Astrocyte of the cerebellum (primary cell): Measurements from ENCODE around the gene GLI3.

Experiments
- DNase-seq: peaks from one replicate; pipeline ENCODE4 v3.0.0-alpha.2; 2011; ENCODE audit warnings: low read depth
- H3K4me3 ChIP-seq: 2 replicates; pipeline ENCODE4 v1.5.1; 2011; ENCODE audit warnings: mild to moderate bottlenecking, low read depth, low read length, moderate library complexity
- in situ Hi-C: cut with HindIII; loops from 2 replicates; pipeline ENCODE4 v1.10.0; 2017; ENCODE audit warnings: low sequenced_read_pairs
- TF ChIP-seq, protein P1 (sequence below): IDR thresholded peaks from 2 replicates; pipeline ENCODE4 v1.5.1; 2012; ENCODE audit warnings: low read length, low read depth, moderate library complexity, mild to moderate bottlenecking; ENCODE audit errors: missing control alignments

GLI3 gene

DNA sequence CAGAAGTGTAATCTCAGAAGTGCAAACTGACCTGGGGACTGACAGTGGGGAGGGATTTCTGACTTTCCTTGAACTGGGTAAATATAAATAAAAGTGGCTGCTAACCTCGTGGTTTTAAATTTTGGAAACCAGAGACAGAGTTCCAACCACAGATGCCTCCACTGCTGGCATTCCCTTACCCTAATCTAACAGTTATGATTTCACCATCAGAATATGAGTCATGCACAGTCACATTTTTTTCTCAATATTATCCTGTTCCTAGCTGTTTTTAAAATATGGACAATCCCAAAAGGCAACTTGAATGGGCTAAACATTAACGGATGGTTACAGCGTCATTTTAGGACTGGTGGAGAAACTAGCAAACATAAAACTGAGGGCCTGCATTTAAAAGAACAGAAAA is 269.9 kb downstream of the GLI3 start:
- H3K4me3 ChIP-seq: no peak overlapping the region
- no peak for DNase-seq
- in situ Hi-C loops: no loop called here
- TF ChIP-seq, protein P1, sequence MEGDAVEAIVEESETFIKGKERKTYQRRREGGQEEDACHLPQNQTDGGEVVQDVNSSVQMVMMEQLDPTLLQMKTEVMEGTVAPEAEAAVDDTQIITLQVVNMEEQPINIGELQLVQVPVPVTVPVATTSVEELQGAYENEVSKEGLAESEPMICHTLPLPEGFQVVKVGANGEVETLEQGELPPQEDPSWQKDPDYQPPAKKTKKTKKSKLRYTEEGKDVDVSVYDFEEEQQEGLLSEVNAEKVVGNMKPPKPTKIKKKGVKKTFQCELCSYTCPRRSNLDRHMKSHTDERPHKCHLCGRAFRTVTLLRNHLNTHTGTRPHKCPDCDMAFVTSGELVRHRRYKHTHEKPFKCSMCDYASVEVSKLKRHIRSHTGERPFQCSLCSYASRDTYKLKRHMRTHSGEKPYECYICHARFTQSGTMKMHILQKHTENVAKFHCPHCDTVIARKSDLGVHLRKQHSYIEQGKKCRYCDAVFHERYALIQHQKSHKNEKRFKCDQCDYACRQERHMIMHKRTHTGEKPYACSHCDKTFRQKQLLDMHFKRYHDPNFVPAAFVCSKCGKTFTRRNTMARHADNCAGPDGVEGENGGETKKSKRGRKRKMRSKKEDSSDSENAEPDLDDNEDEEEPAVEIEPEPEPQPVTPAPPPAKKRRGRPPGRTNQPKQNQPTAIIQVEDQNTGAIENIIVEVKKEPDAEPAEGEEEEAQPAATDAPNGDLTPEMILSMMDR: no peak

DNA sequence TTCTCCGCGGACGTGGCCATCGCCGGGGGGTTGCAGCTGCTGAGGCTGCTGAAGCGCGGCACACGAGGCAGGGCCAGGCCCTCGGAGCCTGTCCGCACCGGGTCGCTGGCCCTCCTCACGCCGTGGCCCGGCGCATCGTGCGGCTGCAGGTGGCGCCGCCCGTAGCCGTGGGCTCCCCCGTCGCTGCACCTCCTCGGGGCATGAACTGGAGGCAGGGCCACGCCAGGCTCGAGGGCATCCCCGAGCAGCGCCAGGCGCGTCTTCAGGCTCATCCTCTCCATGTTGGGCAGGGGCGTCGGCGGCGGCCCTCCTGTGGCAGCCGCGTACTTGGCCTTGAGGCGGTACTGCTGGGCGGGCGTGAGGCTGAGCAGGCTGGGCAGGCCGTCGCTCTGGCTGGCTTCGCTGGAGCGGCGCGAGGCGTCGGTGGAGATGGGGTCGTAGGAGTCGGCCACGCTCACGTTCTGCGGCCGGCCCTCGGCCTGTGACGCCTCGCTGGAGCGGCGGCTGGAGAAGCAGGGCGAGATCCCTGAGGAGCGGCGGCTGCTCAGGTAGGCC is 271.0 kb downstream of the GLI3 start:
- in situ Hi-C loops: no loop called here
- H3K4me3 ChIP-seq: no peak overlapping the region
- TF ChIP-seq, protein P1: no peak
- no peak for DNase-seq

DNA sequence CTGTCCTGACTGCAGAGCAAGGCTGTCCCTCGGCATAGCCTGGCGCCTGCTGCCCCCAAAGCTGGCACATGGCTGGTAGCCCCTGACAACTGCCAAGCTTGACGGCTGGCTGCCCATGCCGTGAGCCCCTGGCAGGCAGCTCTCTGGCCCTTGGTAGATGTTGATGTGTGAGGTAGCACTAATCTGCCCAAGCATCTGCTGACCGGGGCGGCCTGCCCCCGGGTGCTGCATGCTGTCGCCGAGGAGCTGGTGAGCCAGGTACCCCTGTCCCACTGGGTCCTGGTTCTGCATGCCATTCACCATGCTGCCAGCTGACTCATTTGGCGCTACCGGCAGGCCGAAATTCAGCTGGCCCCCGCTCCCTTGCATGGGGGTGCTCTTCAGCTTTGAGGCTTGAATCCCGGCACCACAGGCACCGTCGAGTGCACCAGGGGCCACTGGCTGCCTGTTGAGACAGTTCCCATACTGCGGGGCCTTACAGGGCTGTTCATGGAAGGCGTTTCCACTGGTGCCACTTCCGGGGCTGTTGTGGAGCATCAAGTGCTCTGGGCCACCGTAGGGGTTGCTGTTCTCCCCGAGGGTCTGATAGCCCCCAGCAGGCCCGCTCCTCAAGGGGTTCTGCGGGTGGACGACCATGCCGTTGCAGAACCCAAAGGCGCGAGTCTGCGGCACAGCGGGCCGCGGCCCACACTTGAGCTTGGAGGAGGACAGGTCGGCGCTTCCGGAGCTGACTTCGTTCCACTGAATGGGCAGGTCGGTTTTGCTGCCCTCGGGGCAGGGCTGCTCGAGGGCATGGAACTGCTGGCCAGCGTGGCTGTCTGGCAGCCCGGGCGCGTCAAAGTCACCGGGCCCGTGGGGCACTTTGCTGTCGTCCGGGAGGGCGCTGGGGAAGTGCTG is 271.9 kb downstream of the GLI3 start:
- in situ Hi-C loops: no loop called here
- no peak for DNase-seq
- H3K4me3 ChIP-seq: no peak overlapping the region
- TF ChIP-seq, protein P1: no peak

DNA sequence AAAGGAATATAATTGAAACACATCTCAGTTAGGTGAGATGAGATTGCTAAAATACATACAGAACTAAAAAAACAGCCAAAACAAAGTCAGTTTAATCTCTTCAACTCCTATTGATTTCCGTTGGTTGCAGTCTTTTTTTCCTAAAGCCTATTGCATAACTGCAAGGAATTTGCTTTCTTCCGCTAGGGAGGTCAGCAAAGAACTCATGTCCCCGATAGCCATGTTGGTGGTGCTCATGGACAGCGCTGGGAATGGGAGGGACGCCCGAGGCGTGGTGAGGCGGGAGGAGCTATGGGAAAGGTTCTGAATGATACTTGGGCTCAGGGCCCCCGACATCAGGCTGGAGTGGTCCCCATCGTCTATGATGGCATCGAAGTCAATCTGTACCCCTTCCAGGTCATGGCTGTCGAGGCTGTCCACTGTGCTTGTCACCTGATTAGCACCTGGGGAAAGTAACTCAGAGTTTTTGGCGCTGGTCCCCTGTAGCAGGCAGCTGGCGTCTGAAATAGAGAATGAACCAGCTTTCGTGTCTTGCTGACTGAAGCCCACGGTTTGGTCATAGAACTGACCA is 272.7 kb downstream of the GLI3 start:
- TF ChIP-seq, protein P1: no peak
- DNase-seq: no peak
- H3K4me3 ChIP-seq: no peak overlapping the region
- in situ Hi-C loops: no loop called here

DNA sequence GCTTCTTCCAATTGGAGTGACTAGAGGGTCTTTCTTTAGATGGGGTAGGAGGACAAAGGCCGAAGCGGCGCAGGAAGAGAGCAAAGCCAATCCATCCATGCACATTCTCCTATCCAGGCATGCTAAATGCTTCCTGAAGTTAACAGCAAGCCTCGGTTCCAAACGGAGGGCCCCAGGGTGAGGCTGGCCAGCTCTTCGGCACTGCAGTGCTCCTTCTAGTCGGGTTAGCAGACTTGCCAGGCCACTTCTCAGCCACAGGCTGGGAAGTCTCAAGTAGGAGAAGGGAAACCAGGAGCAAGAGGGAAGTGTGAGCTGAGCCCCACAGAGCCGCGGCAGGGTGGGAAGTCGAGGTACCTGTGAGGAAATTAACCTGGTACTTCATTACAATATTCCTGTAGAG is 280.3 kb downstream of the GLI3 start:
- H3K4me3 ChIP-seq: no peak overlapping the region
- TF ChIP-seq, protein P1: no peak
- DNase-seq: no peak
- in situ Hi-C loops: no loop called here

DNA sequence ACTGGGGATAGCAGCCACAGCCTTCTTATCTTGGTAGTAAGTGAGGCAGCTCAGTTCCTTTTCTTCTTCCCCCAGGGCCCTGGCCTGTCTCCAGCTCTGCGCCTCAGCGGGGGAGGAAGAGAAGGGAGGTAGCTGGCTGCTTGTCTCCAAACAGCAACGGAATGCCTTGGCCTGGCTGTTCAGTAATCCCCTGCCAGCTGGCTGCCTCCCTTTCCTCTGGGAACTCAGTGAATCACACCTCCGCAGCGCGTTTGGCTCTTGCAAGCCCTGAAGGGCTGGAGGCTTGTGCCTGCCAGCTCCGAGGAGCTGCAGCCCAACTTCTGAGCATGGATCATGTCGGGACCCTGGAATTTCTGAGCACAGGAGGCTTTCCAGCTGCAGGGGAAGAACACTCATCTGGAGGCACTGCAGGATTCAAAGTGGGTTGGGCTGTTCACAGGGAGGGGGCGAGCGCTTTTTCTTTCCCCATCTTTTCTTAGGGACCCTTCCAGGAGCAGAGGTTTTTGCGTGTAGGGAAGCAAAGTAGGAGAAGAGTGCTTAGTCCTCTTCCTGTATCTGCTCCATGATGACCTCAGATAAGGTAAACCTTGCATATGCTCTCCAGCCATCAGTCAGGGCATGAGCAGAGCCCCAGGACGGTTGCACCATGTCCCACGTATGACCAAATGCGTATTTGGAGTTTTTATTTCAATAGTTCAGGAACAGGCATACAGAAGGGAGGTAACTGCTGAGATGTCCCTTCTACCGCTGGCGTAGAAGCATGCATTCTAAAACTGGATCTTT is 280.9 kb downstream of the GLI3 start:
- H3K4me3 ChIP-seq: no peak overlapping the region
- TF ChIP-seq, protein P1: no peak
- peak; percentile 100 for DNase-seq
- in situ Hi-C loops: no loop called here
